GM18909 (cell line): ENCODE results near the gene AREG.
"Not testable (repeated sequence)": the region's sequence is repeated elsewhere in the genome, so short reads cannot be mapped to it uniquely, and the experiment has no call there.

ENCODE experiments used
- ATAC-seq: cut with Tn5 transposase; IDR thresholded peaks from one replicate; pipeline ENCODE4 v1.9.1; 2021; ENCODE audit warnings: mild to moderate bottlenecking; ENCODE audit not compliant: unreplicated experiment, poor library complexity

AREG gene, protein sequence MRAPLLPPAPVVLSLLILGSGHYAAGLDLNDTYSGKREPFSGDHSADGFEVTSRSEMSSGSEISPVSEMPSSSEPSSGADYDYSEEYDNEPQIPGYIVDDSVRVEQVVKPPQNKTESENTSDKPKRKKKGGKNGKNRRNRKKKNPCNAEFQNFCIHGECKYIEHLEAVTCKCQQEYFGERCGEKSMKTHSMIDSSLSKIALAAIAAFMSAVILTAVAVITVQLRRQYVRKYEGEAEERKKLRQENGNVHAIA

DNA sequence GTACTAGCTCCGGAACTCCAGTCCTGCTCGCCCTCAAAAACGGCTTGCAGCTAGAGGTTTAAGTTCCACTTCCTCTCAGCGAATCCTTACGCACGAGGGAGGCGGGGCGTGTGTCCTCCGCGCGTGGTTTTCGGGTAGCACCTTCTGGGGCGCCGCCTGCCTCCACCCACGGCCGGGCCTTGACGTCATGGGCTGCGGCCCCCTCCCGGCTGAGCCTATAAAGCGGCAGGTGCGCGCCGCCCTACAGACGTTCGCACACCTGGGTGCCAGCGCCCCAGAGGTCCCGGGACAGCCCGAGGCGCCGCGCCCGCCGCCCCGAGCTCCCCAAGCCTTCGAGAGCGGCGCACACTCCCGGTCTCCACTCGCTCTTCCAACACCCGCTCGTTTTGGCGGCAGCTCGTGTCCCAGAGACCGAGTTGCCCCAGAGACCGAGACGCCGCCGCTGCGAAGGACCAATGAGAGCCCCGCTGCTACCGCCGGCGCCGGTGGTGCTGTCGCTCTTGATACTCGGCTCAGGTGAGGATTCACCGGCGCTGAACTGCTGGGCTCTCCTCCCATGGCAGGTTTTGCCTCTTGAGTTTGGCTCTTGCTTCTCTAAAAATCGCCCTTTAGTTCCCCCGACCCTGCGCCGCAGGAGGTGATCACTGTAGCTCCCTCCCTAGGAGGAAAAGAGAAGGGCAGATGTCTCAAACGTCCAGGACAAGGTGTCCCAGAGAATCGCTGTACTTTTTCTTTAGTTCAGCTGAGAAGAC is at the start of gene AREG:
TSS of gene AREG (plus strand) at position 246 of the 752 bp plus-strand sequence. CDS start at position 456, 210 bp downstream.
- ATAC-seq = peak; percentile 91

DNA sequence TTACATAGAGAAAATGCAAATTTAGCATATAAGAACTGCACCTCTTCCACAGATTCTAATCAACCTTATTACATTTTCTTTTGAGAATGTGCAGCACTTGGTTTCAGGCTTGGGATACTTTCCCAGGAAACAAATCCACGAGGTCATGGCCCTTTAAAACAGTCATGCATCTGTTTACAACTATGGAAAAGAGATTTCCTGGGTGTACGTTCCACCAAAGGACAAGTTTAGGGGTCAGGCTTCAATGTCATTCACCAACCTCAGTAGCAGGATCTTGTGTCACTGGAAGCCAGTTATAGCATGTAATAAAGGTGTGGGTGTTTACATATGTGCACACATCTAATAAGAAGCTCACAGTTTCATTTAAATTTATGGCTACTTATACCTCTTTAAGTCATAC is 49.3 kb upstream of the AREG start:
- no peak for ATAC-seq

DNA sequence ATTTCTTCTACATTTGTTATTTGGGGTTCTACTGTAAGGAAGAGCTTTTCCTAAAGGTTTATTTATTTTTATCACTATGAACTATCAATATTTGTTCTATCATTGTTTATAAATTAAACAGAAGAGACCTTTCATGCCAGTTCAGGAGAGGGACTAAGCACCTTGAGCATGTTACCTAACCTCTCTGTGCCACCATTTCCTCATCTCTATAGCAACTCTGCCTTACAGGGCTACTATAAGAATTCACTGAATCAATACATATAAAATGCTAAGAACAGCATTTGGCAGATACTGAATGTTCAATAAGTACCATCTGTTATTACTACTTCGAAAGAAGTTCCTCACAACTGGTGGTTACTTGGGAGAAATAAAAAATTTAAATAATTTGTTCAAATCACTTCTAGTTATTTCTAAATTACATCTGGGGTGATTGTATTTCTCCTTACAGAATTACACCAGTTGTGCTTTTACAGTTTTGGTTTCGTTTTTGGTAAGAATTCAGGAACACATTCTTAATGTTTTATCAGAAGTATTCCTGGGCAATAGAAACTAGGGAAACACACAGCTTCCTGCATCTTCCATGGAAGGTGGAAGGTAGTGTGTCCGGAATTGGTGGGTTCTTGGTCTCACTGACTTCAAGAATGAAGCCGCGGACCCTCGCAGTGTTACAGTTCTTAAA is 47.0 kb upstream of the AREG start:
- peak; percentile 47 for ATAC-seq

DNA sequence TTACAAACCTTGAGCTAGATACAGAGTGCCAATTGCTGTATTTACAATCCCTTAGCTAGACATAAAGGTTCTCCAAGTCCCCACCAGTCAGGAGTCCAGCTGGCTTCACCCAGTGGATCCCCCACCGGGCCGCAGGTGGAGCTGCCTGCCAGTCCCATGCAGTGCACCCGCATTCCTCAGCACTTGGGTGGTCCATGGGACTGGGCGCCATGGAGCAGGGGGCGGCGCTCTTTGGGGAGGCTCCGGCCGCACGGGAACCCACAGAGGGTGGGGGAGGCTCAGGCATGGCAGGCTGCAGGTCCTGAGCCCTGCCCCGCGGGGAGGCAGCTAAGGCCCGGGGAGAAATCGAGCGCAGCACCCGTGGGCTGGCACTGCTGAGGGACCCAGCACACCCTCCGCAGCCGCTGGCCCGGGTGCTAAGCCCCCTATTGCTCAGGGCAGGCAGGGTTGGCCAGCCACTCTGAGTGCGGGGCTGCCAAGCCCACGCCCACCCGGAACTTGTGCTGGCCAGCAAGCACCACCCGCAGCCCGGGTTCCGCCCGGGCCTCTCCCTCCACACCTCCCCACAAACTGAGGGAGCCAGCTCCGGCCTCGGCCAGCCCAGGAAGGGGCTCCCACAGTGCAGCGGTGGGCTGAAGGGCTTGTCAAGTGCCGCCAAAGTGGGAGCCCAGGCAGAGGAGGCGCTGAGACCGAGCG is 45.9 kb upstream of the AREG start:
- ATAC-seq = not testable (repeated sequence)

DNA sequence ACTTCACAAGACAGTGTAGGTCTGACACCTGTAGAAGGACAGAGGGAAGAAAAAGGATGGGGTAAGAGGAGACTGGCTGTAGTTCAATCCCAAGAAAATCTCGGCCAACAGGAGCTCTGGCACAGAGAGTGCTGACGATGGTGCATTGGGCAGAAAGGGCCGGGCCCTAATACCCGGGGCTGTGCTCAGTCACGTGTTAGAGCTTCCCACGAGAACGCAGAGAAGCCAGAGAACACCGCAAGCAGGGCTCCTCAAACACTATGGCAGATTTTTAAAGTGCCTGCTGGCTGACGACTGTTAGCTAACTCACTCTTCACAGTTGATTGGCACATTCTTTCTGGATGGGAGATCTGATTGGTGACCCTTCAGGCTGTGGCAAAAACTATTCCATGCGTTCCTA is 44.5 kb upstream of the AREG start:
- no peak for ATAC-seq

DNA sequence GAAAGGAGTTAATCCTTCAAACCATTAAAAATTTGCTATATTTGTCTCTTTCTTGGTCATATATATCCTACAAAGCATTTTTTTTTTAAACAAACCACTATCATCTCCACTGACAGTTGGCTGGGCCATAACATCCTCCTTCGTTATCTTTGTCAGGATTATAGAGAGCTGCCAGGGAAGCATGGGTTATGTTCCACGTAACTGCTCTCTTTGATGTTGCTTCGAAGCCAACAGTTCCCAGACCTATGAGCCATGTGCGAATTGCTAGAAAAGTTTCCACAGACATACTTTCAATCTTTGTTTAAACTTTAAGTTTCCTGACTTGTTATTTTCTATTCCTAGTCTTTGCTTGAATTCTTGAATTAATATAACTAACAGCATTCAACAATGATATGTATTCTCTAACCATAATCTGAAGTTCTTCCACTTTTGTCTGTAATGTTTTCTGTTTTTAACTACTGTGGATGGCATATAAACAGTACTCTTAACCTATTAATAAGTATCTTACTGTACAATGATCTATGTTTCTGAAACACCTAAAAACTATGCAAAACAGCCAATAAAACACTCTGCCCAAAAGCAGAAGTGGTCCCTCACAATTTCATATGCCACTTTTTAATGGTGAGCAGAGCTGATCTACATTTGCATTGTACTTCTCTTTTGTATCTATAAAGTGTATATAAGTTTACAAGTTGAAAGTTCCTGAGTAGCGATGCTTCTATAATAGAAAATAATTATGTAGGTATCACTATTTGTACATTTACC is 42.1 kb upstream of the AREG start:
- peak; percentile 98 for ATAC-seq

DNA sequence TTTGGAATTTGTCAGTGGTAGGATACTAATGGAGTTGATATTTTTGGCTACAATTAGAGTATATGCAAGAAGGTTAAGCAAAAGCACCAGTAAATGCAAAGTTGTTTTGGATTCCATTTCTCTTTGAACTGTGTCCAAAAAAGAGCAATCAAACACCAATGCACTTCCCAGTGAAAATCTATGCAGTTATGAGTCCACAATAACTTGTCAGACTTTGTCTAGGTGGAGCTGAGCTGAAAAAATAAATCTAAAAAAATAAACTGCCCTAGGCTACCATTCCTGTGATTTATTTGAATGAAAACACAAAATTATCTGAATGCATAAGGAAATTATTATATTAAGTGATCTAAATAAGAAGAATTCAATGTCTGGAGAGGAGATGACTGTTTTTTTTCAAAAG is 37.0 kb upstream of the AREG start:
- no peak for ATAC-seq

DNA sequence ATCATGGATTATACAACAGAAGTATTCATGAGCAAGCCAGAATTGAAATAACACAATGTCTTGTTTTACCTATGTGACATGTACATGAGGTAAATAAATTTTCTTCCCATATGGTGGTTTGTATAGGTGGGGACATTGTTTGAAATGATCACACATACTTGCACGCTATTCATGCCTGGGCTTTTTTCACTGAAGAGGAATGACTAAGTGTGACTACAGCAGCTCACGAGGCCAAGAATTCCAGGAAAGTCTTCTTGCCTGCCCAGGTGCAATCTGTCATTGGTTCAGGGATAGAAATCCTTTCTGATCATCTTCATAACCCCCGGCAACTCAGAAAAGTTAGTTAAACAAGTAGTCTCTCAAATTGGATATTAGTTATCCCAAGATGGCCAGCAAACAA is 36.3 kb upstream of the AREG start:
- no peak for ATAC-seq

DNA sequence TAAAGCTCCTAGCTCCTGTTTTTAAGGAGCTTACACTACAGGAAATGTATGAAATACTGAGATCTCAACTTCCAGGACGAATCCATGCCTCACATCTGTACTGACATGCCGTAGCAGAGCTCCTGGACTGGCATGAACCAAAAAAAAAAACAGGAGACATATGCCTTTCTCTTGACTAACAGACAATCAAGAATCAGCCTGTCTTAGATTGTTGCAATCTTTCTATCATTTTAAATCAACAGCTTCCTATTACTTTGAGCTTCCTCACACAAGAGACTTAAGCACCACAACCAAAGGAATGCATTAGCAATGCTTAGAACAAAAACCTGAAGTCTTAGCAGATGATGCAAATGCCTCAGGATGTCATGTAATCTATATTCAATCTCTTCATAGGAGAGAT is 34.7 kb upstream of the AREG start:
- no peak for ATAC-seq

DNA sequence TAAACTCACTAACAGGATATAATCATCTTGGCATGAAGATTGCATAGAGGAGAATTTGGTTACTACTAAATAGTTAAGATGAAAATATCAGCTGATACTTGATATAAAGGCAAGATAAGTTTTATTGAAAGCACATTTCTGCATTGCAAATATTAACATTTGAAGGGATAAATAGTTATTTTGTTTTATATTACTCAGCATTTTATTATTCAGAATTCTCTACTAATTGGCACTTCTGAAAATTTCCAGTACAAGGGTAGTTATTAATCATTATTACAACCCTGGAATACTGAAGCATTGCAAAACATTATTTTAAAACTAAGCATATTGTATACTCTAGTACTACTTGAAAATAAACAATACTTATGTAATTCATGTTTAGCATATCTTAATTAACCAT is 32.7 kb upstream of the AREG start:
- ATAC-seq = no peak

DNA sequence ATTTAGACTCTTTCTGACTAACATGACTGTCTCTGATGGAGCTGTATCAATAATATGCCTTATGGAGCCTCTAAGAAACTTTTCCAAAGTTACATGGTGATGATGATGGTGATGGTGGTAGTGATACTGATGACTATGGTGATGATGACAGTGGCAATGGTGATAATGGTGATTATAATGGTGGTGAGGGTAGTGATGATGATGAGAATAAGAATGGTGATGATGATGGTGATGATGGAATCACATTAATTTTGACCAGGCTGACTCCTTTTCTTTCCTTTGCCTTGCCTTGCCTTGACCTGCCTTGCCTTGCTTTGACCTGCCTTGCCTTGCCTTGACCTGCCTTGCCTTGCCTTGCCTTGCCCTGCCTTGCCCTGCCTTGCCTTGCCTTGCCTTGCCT is 31.7 kb upstream of the AREG start:
- no peak for ATAC-seq

DNA sequence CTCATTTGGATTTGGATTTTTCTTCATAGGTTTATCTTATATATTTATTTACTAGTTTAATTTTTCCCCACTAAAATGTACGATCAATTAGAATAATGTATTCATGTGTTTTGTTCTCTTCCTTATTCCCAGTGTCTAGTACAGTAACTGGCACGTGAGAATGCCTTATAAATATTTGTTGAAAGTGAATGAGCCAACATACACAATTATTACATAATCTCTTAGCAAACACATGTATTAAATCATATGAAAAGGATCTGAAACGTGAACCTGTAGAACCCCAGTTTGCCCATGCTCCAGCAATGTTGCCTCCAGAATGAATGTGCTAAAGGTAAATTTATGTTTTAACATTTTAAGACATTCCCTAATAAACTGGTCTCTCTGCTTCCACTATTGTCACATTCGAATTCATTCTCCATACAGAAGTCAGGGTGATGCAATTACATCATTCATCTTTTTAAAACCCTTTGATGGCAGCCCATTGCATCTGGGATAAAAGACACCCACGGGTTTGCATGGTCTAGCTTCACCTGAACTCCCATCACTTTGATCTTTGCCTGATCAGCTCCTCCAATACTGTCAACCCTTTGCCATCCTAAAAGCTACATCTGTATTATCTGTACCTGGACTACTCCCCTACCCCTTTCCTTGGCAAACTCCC is 30.7 kb upstream of the AREG start:
- ATAC-seq = no peak

DNA sequence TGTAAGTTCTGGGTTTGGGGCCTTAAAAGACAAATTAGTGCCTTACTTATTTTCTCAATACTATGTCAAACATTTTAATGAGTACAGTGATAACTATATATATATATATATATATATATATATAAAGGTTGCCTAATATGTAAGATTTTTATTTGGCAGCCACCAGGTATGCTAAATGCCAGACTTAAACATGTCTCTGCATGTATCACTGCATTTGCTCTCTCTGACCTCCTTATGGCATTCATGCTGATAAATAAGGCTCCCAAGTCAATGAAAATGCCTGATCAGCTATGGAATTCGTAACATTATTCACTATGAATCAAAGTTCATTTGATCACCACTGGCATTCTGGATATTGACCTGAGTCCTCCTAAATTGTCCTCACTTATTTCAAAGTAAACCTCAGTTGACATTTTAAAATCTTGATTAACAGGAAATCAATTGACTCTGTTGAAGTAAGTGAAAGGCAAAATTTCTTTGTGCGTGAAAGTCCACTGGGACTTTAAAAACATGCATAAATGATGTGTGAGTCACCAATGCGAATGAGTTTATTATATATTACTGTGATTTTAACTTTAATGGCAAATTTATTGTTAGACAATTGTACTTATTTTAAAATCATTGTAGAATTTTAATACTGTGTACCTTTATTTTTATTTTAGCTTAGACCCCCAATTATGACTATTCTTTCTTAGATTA is 29.2 kb upstream of the AREG start:
- ATAC-seq = no peak

DNA sequence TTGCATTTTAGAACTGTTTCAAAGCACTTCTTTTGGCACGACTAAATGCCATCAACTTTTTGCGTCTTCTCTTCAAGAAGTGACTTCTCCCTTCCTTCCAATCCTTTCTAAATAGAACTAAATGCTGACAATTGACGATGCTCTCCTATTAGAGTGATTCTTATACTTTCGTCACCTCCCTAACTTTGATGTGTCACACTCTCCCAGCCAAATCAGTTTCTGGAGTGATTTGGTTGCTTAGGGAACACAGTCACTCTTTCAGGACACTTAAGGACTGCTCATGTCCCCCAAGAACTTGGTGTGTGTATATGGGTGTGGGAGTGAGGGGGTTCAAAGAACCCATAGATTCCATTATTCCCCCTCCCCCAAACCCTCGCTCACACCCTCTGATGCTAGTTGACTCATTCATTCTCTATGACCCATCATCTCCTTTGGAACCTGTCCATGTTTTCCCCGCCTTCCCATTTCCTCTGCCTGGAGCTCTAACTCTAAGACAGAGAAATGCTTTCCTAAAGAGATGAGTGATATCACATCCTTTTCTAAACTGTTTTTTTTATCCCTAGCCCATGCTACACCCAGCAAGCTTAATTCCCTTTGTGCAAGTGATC is 26.8 kb upstream of the AREG start:
- ATAC-seq = no peak

DNA sequence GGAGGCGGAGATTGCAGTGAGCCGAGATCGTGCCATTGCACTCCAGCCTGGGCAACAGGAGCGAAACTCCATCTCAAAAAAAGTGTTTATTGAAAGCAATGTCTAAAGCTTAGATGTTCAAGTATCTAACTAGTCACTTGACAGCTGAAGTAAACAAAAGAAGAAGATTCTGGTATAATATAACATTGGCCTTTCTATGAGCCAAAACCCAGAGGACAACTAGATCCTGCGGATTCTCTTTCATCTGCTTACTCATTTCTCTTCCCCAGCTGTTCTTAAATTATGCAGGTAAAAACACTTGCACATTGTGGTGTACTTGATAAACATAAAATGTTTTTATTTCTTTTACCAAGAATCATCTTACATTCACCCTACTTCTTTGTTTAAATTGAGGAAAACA is 24.1 kb upstream of the AREG start:
- no peak for ATAC-seq

DNA sequence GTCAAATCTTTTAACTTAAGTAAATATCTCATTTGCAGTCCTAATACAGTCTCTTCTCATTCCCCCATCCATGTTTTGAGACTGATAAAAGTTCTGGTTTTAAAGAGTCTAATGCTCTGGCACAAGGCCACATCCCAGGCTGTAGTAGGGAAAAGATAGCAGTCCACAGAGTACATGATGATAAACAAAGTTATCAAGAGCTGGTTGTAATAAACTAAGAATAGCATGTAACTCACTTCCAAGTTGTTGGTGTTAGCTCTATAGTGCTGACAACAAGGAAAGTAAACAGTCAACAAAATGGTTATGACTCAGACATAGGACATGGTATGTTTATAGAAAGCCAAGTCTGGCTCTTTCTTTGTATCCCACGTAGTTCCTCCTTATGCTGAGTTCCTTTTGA is 21.8 kb upstream of the AREG start:
- ATAC-seq = no peak

DNA sequence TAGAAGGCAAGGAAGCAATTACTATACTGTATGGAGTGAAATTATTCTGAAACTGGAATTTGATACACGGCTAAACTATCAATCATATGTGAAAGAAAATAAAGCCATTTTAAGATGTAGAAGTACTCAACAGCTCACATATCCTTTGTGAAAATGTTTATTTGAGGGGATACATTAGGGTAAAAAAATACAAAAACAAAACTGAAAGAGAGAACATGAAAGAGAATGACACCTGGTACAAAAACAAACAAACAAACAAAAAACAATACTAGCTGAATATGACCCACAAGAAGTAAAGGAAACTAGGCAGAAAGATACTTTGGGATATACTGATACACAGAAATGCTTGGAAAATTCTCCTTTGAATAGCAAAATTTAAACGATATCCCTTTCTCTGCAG is 20.8 kb upstream of the AREG start:
- no peak for ATAC-seq

DNA sequence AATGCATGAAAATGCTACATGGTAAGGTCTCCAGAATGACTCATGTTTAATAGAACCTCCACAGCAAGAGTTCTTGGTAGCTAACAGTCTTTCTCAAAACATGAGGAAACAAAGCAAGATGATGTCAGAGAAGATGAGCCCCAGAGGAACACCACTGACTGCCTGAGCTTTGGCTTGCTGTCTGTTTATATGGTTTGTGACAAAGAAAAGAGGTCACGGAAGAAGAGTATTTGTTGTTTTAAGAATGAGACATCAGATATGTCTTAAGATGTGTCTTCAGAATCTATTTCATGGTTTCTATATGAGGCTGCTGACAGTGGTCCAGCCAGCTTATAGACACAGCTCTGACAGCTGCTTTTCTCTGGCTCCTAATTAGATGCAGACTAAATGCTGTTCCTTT is 18.8 kb upstream of the AREG start:
- ATAC-seq = no peak

DNA sequence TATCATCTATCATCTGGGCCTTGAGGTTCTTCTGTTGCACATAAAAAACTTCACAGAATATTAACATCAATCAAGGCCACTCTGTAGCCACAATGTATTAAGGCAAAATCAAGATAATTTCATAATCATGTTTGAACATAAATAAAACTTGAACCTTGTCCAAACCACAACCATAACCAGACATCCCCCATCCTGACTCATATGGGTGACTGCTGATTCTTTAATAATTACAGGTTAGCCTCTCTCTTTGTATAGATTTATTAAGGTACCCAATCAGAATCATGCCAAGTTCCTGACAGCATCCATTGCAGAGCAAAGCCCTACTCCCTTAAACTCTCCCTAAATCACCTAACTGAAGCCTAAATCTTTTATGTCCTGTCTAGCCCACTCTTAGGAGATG is 16.7 kb upstream of the AREG start:
- ATAC-seq = no peak
